ENCODE measurements around the gene WDR1. TPM values are rescaled to one million over a fixed set of nuclear protein-coding genes. Genes with fewer than 3 reads are reported as not detected.

The WDR1 gene
- polyA plus RNA-seq, 1 of the 3 experiments (the other 2 are of a cell fraction), result 310 TPM

DNA sequence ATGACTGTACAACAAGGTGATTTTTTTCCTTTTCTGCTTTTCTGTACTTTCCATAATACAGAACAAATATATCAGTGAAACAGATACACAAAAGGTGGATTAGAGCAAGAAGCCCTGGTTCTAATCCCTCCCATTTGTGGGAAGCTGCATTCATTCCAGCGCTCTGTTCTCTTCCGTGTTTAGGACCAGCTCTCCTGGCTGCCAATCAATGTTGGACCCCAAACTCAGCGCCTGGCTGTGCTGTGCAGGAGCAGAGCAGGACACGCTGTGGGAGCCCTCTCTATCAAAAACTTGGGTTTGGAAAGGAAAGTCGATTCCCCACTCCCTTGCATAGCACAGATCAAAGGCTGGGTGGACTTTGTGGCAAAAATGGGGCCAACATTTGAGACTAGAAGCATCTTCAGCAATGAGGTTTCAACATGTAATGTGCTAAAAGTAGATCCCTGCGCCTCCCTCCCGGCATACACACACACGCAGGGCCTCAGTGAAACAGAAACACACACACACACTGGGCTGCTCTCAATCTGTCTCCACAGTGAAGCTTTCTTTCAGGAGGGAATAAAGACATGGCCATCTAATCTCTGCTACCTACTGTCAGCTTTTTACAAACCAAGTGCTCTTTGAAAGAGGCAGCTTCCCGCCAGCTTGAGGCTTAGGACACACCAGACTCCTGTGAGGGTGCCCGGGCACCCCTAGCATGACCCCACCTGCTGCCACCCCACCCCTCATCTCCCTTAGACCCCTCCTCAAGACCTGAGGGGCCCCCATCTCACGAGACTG is 12.2 kb downstream of the WDR1 start:
- Histone ChIP-seq H3K79me2 (ENCODE audit: insufficient read depth) (peaks cover 97% of the 10 kb centered on the region), H3K4me1 (ENCODE audit: control insufficient read depth in 1 of 2, insufficient read depth in 2 of 2, low read depth in 1 of 2, low read length in 1 of 2) (peaks cover 22 to 31% of the 10 kb centered on the region in 2 experiments; a peak in 3 of 4 replicates), H3K9me3 (no peaks in the 10 kb centered on the region), H3K4me2 (peak overlapping the region; percentile 72; the same call in 1 of the 2 replicates), H4K20me1 (ENCODE audit: insufficient read depth) (peaks cover 99% of the 10 kb centered on the region), H3K36me3 (replicated peaks in 1 of 2; ENCODE audit: control insufficient read depth in 1 of 2, insufficient read depth in 2 of 2, low read length in 1 of 2) (peaks cover 38 to 53% of the 10 kb centered on the region in 2 experiments), H3K4me3 (ENCODE audit: low read depth in 2 of 2, low read length in 1 of 2) (no peak overlapping the region), H3K9me2 (no peaks in the 10 kb centered on the region), H2AFZ (ENCODE audit: low read depth) (no peak overlapping the region), H3K27ac (ENCODE audit: low read depth in 2 of 2, low read length in 1 of 2) (no peak overlapping the region), H3K27me3 (ENCODE audit: insufficient read depth) (no peaks in the 10 kb centered on the region), H3K9ac (no peak overlapping the region), H3F3A (replicated peaks; ENCODE audit: insufficient read depth) (peaks cover 35% of the 10 kb centered on the region)
- CTCF ChIA-PET, result interaction anchor here (2.1 to 2.2 kb wide), 2 partner anchors 10 to 12 kb away, joined by 5 to 8 read pairs; partner anchors contain the start of gene WDR1
- DNase-seq, result no peak
- POLR2A ChIA-PET, result no interaction called here
- TF ChIP-seq, protein P1, sequence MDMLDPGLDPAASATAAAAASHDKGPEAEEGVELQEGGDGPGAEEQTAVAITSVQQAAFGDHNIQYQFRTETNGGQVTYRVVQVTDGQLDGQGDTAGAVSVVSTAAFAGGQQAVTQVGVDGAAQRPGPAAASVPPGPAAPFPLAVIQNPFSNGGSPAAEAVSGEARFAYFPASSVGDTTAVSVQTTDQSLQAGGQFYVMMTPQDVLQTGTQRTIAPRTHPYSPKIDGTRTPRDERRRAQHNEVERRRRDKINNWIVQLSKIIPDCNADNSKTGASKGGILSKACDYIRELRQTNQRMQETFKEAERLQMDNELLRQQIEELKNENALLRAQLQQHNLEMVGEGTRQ (IDR thresholded peaks at IDR 0.05; ENCODE audit: borderline replicate concordance, low read depth, low read length), result no peak
- TF ChIP-seq RFX5 (IDR thresholded peaks at IDR 0.05; ENCODE audit: low read length), result no peak
- 94% methylated on average over 11 of the region's 11 CpGs for WGBS (ENCODE audit: low lambda C conversion rate)

DNA sequence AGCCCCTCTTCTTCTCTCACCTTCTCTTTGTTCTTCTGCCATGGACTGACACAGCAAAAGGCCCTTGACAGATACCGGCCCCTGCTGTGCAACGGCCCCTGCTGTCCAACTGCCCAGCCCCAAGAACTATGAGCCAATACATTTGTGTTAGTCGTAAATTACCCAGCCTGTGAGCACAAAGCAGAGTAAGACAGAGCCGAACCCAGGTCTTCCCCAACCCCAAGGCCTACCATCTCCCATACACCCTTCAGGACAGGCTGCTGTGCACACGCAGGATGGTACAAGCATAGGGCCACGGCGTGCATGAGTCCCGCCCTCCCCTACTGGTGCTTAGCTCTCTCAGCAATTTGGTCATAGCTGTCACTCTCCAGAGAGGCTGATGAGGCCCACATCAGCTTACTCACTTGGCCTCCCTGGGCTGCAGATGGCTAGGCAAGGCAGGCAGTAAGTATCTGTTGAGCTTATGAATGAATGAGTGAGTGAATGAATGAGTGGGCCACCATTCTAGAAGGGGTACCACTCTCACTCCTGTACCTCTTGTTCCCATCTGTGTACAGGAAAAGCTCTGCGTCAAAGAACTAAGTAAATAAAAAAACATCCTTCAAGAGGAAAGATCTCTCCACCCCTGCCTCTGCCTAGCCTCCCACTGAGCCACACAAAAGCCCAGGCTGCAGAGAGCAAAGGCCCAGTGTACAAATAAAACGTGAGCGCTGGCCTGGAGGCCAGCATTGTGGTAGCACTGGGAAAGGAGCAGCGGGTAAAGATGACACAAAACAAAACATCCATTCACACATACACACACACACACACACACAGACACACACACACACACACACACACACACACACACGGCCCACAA is 13.9 kb downstream of the WDR1 start:
- H3K36me3 ChIP-seq (replicated peaks in 1 of 2; ENCODE audit: control insufficient read depth in 1 of 2, insufficient read depth in 2 of 2, low read length in 1 of 2), result peaks cover 39 to 56% of the 10 kb centered on the region in 2 experiments
- no peak for DNase-seq
- H3K4me2 ChIP-seq, result no peak overlapping the region
- no peak overlapping the region for H3K4me3 ChIP-seq (ENCODE audit: low read depth in 2 of 2, low read length in 1 of 2)
- H4K20me1 ChIP-seq (ENCODE audit: insufficient read depth), result peaks cover 99% of the 10 kb centered on the region
- H3K9me3 ChIP-seq, result no peaks in the 10 kb centered on the region
- POLR2A ChIA-PET, result no interaction called here
- H3K9me2 ChIP-seq, result no peaks in the 10 kb centered on the region
- no peak overlapping the region for H3K9ac ChIP-seq
- no peak overlapping the region for H3K27ac ChIP-seq (ENCODE audit: low read depth in 2 of 2, low read length in 1 of 2)
- CTCF ChIA-PET, result interaction anchor here (0.8 to 1.6 kb wide), 2 partner anchors 15 to 55 kb away, joined by 3 read pairs; no protein-coding TSS in a partner anchor
- no peak overlapping the region for H2AFZ ChIP-seq (ENCODE audit: low read depth)
- TF ChIP-seq, protein P2, sequence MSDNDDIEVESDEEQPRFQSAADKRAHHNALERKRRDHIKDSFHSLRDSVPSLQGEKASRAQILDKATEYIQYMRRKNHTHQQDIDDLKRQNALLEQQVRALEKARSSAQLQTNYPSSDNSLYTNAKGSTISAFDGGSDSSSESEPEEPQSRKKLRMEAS (IDR thresholded peaks at IDR 0.05; ENCODE audit: low read depth), result no peak
- TF ChIP-seq EZH2phosphoT487 (IDR thresholded peaks at IDR 0.05; ENCODE audit: borderline replicate concordance, low read depth) (no peak), SMC3 (IDR thresholded peaks at IDR 0.05; ENCODE audit: low read depth, low read length) (no peak), RFX5 (IDR thresholded peaks at IDR 0.05; ENCODE audit: low read length) (no peak), NFIC (IDR thresholded peaks at IDR 0.05; ENCODE audit: borderline replicate concordance) (no peak), TAF1 (IDR thresholded peaks at IDR 0.05; ENCODE audit: borderline replicate concordance, low read depth, low read length) (no peak), FOSL2 (IDR thresholded peaks at IDR 0.05; ENCODE audit: borderline replicate concordance, low read depth) (no peak), RCOR1 (IDR thresholded peaks at IDR 0.05; ENCODE audit: low read length) (no peak)
- H3F3A ChIP-seq (replicated peaks; ENCODE audit: insufficient read depth), result peaks cover 36% of the 10 kb centered on the region
- WGBS (ENCODE audit: low lambda C conversion rate), result 94% methylated on average over 8 of the region's 13 CpGs
- peaks cover 19 to 36% of the 10 kb centered on the region in 2 experiments; a peak in 3 of 4 replicates for H3K4me1 ChIP-seq (ENCODE audit: control insufficient read depth in 1 of 2, insufficient read depth in 2 of 2, low read depth in 1 of 2, low read length in 1 of 2)
- H3K27me3 ChIP-seq (ENCODE audit: insufficient read depth), result no peaks in the 10 kb centered on the region
- peaks cover 96% of the 10 kb centered on the region for H3K79me2 ChIP-seq (ENCODE audit: insufficient read depth)

Data from SK-N-SH (cell line).